ENCODE measurements around the gene NINJ1.

Gene NINJ1, protein sequence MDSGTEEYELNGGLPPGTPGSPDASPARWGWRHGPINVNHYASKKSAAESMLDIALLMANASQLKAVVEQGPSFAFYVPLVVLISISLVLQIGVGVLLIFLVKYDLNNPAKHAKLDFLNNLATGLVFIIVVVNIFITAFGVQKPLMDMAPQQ

DNA sequence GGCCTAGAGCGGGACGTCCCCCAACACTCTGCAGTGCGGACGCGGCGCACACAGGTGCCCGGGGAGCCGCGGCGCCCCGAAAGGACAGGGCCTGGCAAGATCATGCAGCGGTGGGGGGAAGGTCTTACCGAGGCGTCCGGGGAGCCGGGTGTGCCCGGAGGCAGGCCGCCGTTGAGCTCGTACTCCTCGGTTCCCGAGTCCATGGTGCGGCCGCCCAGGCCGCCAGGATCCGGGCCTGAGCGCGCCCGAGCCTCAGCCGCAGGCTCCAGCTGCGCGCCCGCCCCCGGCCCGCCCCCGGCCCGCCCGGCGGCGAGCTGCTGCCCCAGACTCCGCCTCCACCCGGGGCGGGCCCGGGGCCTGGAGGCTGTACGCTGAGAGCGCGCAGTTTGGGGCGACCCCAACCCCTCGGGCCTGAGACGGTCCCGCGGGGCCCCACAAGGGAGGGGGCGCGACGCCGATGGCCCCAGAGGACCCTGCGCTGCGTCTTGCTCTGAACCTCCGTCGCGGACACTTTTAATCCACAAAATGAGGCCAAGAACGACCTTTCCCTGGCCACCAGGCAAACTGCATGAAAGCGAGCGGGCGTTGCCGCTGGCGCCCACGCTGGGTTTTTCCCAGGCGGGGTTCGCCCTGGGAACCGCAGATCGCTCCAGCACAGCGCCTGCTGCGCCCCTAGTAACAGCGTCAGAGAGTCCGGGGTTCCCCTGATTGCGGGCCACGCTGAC lies at the start of gene NINJ1:
Gene NINJ1 (minus strand): TSS at position 237 of the 725 bp plus-strand sequence. CDS start 34 bp downstream, at position 203.
- DNase-seq, result peak; percentile 53

DNA sequence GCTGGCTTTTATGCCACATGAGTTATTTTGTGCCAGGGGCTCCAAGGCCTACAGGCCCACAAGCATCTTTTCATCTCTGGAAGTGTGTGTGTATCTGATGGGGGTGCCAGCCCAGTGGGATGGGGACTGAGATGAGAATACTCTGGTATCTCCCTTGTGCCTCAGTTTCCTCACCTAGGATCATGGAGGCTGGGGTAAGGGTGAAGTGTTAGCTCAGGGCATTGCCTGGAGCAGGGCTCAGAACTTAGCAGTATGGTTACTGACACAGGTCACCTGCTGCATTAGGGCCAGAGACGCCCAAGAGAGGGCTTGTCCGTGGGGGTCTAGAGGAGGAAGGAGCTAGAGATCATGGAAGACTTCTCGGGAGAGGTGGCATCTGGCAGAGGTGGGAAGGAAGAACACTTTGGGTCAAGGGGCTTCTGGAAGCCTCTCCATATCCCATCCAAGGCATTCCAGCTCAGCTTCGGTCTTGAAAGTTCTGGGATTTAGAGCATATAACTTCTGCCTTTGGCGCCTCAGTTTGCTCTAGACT lies 49.1 kb upstream of the NINJ1 start:
- no peak for DNase-seq

DNA sequence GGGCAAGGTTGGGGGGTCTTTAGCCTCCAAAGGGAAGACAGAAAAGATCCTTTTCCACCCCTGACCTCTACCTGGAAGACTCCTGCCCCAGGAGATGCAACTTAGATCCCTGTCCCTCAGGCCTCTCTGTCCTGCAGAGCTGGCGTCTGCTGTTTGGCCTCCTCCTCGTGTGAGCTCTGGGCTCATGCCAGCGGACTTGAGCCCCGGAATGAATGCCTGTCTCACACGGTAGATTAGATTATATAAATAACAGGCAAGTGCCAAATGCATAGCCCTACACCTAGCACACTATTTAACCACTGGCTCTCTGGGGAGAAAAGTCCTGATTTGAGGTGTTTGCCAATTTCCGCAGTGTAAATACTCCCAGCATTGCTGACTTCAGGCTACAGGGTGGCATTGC lies 48.5 kb upstream of the NINJ1 start:
- no peak for DNase-seq

DNA sequence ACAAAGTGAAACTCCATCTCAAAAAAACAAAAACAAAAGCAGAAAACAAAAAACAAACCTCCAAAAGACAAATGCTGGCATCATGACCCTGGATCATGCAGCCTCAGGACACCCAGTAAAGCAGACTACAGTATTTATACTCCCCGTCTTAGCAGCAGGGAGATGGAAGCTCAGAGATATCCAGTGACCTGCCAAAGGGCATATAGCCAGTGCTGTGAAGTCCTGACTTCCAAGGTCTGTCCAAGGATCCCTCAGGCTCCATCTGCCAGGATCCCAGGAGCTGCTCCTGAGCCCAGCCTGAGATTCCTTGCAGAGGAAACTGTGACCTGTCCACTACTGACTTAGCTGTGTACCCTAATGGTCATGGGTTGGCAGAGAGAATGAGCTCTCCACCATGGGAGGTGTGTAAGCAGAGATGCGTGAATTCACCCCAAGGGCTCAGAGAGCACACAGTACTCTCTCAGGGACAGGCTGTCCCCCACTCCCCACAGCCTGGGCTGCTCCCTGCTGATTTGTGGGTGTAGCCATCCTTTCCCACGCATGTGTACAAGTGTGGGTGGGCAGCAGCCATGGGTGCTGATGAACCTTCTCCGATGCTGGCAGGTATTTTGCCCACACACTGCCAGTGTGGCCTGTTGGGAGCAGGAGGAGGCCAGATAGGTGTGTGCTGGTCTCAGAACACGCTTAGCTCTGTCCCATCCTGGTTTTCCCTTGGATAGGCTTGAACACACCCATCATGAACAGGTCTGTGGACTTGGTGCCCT lies 47.8 kb upstream of the NINJ1 start:
- DNase-seq, result no peak

DNA sequence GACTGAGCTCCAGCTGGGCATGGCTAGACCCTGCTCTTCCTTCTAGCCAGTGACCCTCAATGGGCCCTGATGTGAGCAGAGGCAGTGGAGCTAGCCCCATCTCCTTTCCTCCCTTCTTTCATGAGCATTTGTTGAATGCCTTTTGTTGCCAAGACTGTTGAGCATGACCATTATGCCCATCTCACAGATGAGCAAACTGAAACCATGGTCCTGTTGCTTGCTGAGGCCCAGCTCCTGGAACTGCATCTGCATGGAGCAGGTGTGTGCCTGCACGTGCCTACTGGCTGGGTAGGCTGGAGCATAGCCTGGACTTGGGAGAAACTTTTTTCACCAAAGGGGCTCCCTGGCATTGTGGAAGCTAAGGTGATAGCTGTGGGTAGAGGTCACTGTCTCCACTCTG lies 46.9 kb upstream of the NINJ1 start:
- no peak for DNase-seq

DNA sequence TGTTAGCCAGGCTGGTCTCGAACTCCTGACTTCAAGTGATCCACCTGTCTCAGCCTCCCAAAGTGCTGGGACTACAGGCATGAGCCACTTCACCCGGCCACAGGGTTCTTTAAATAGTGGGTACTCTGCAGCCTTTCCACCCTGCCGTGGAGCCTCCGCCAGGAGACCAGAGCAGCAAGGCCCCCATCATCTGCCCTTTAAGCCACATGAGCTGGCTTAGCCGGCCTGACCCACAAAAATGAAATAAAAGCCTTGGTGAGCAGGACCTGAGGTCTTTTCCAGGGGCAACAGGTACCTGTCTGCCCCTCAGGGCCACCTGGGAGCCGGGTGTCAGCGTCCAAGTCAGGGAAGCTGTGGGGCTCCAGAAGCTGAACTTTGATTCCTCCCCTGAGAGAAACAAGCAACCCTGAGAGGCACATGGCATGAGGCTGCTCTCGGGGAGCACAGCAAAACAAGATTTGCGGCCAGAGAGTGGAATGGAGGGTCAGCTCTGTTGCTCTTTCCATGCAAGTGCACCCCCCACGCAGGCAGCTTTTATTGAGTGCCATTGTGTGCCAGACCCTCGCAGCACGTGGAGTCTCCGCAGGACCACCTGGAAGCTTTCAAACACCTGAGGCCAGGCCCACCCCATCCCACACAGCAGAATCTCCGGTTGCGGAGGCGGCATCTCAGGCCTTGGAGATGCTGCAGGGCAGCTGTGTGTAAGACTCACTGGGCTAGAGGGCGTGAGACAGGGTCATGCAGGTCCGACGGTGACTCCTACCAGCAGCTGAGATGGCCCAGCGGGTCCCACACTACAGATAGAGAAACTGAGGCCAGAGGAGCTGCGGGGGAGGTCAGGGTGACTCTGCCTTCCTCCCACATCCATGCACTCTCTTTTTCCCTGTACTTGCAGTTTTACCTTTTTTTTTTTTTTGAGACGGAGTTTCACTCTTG lies 45.1 kb upstream of the NINJ1 start:
- DNase-seq, result no peak

DNA sequence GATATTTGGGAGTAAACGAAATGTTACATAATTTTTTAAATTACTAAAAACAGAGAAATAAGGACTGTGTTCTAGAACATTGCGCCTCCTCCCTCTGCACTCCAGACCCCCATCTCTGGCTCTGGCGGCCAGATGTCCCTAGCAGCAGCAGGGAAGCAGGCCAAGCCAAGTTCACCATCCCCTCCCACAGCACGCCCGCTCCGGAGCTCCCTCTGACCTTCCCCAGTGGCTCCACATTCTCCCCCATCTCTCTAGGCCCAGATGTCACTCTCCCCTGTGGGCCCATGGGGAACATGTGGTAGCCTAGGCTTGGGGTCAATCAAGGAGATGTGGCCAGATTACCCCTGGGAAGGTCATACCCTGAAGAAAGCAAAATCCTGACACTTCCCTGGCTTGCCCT lies 43.6 kb upstream of the NINJ1 start:
- no peak for DNase-seq

DNA sequence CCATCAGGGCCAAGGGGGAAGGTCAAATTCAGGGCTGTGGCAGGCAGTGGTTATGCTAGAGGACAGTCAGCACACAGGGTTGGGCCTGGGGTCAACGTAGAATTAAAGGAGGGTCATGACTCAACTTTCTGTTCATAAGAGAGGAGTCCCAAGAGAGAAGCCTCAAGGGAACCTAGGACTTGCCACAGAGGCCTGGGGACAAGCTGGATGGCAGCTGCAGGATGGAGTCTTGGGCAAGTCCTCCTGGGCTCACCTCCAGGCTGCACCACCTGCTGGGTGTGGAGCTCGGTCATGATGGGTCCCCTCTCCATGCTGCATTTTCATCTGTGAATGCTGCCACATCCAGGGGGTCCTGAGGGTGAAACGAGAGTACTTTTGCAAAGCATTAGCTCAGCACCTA lies 40.9 kb upstream of the NINJ1 start:
- DNase-seq, result no peak

DNA sequence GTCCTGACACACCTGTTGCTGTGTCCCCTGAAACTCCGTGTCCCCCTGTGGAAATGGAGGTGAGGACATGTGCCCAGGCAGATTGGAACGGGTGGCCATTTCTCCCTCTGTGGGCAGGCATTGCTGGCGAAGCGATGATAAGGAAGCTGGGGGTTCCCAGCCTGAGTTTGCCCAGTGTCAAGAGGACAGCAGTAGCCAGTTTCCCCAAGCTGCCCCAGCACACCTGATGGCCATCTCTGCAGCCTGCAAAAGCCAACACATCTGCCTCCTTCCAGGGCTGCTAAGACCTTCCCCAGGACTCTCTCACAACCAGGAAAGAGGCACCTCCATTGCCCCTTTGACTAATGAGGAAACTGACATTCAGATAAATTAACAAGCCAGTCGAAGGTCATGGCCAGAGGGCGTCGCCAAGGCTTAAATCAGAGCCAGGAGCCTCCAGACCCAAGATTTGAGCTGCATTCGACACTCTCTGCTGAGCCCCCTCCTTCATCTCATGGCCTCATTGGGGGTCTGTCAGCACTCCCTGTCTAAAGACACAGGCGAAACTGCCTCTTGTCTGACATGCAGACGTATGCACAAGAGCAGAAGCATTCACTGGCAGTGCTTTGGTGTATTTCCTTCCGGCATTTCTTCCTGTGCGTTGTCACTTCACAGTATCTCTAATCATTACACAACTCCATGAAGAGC lies 39.5 kb upstream of the NINJ1 start:
- no peak for DNase-seq

DNA sequence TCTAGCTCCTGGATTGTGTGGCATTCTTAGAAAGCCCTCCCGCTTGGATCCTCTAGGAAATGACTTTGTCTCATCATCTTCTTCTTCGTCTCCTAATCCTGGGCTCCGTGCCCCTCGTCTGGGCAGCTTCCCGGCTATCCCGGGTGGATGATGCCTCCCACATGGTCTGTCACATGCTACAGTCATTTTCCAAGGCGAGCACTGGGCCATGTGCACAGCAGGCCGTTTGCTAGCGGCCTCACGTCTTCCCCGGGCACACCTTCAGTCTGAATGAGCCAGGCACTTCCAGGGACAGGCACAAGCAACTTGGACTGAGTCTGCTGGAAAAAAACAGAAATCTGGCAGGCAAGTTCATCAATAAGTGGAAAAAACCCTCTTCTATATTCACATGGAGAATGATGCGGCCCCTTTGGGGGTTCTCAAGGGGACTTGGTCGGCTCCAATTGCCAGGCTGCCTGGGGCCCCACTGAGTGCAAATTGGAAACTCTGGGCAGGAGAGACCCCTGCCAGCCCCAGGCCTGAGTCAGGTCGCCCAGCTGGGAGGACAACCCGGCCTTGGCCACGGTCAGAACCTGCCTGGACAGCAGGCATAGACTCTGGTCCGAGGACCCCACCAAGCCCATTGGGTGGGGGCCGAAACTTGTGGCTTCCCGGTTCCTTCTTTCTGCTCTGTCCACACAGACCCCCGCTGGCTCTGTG lies 38.8 kb upstream of the NINJ1 start:
- no peak for DNase-seq

DNA sequence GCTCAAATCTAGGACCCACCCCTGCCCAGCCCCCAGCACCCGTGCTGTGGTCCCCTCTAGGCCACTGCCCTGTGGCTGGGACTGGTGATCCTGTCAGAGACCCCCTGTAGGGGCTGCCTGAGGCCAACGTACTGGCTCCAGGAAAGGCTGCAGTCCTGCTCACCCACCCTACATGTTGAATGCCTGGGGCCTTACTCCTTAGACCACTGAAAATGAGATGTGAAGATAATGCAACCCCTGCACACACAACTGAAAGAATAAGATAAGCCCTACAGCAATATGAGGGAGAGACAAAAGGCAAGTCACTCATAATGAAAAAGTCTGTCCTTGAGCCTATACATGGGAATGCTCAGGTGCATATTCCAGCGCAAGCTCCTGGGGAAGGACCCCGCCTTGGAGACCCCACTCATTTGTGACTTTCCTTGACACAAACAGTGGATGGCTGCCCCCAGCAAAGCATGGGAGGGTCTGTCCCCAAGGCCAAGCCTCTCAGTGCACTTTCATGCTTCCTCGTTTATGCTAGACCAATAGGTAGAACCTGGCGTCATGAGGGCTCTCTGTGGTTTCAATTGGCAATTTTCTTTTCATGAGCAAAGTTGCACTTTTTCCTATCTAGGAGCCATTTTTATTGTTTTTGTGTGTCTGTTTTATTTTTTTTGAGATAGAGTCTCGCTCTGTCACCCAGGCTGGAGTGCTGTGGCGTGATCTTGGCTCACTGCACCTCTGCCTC lies 37.4 kb upstream of the NINJ1 start:
- DNase-seq, result no peak

DNA sequence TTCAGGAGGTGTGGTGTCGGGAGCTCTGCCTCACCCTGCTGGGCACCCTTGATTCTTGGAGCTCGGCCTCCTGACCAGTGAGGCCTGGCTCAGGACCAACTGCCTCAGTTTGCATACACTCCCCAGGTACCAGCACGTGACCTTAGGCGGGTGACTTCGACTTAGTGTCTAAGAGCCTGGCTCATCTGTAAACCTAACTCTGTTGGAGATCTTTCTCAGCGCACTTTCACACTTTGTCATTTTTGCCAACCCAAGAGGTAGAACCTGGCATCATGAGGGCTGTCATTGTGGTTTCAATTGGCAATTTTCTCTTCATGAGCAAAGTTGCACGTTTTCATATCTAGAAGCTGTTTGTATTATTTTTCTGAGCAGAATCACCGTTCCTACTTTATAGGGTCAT lies 36.5 kb upstream of the NINJ1 start:
- DNase-seq, result no peak

DNA sequence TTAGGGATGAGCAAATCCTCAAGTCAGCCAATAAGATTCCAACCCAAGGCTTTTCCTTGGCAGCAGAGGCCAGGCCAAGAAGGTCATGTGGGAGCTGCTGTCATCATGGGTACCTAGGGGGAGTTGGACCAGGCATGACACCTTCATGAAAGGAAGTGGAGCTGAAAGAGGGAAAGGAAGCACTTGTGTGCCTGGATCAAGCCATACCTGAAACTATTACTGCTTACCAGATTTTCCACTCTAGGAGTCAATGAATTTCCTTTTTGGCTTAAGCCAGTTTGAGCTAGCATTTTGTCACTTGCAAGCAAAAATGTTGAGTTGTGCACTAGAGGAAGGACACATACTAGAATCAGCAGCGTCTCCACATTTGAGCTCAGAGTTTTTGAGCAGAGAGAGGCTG lies 35.4 kb upstream of the NINJ1 start:
- no peak for DNase-seq

DNA sequence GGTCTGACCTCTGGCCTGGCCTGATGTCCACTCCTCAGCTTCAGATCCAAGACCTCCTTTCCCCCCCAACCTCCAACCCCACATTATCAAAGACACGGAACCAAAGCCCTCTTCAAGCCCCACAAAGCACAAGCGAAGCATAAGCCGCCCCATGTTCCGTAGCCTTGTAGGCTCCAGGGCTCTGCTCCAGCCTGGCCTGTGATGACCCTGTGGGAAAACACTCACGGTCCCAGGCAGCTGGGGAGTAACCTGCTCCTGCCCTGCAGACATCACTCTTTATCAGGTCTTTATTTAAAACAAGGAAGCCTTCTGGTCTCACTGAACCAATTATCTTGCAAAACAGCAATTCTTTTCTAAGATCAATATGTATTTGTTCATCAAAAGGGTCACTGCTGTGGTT lies 34.5 kb upstream of the NINJ1 start:
- DNase-seq, result no peak

DNA sequence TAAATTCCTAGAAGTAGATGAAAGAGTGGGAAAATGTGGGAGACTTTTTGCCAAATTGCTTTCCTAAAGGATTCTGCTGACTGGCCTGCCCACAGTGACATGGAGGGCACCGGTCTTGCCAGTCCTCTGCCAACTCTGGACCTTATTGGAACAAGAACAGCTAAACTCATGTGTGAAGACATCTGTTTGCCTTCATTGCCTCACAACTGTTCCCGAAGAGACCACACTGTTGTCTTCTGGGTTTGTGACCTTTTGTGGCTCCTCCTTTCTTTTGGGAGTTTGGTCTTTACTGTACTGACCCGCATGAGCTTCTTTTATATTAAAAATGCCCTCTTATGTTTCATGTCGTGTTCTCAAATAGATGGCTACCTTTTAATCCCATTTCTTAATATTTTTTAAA lies 33.8 kb upstream of the NINJ1 start:
- DNase-seq, result no peak

DNA sequence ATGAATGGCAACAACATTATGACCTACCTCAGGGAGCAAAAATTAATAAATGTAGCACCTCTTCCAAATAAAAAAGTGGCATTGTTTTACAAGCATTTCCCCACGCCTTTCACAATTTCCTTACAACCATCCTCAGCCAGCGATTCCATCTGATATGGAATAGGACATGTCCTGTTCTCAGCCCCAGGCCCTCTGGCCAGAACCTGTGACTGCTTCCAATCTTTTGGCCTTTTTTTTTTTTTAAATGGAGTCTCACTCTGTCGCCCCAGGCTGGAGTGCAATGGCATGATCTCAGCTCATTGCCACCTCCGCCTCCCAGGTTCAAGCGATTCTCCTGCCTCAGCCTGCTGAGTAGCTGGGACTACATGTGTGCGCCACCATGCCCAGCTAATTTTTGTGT lies 33.1 kb upstream of the NINJ1 start:
- DNase-seq, result no peak

DNA sequence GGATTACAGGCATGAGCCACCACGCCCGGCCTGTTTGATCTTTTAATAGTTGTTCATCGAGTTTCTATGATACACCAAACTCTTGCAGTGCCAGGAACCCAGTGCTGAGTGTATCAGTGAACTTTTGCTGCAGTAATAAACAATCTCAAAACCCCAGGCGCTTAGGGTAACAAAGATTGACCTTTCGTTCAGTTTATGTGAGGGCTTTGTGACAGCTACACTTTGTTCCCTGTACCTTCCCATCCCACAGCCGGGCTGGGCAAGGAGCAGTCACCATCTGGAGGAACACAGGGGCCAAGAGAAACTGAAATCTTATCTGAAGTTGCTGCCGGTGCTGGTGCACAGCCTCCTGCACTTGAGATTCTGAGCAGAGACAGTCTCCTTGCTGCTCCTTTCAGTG lies 32.6 kb upstream of the NINJ1 start:
- DNase-seq, result no peak

DNA sequence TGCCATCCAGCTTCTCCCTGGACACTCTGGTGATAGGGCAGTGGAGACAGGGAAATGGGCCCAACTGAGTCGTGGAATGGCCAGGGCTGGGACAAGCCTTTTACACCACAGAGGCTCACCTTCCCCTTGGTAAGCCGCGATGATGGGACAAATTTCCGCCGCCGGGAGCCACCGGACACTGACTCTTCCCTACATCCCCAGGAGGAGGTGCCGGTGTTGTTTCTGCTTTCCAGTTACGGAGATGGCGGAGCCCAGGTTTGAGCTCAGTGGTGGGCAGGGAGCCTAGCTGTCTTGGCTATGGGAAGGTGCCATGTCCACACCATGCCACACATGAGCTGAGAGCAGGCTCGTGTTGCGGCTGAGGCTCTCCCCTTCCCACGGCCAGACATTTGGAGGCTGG lies 30.0 kb upstream of the NINJ1 start:
- DNase-seq, result no peak

DNA sequence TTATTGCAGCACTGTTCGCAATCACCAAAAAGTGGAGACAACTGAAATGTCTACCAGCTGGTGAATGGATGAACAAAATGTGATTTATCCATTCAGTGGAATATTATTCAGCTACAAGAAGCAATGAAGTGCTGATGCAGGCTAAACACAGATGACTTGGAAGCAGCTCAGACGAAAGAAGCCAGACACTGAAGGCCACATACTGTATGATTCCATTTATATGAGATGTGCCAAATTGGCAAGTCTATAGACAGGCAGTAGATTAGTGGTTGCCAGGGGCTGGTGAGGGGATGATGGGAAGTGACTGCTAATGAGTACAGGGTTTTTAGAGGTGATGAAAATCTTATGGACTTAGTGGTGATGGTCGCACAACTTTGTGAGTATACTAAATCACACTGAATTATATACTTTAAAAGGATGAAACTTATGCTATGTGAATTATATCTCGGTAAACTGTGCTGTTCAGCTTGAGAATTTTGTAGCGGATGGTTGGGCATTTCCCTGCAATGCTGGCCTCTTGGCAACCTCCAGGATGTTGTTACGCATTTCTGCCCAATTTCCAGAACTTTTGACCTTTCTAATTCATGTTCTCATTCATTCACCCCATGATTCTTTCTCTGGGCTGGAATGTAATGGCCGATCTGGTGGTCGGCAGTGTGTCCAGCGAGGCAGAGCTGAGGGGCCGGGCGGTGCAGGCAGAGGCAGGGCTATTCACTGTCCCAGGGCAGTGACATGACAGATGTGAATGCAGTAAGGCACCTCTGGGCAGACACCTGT lies 27.9 kb upstream of the NINJ1 start:
- DNase-seq, result no peak

Data from NCI-H510A treated with DMSO at 0.1 percent for 48 hours (cell line).